ENCODE measurements around the gene EDC3.

The EDC3 gene

DNA sequence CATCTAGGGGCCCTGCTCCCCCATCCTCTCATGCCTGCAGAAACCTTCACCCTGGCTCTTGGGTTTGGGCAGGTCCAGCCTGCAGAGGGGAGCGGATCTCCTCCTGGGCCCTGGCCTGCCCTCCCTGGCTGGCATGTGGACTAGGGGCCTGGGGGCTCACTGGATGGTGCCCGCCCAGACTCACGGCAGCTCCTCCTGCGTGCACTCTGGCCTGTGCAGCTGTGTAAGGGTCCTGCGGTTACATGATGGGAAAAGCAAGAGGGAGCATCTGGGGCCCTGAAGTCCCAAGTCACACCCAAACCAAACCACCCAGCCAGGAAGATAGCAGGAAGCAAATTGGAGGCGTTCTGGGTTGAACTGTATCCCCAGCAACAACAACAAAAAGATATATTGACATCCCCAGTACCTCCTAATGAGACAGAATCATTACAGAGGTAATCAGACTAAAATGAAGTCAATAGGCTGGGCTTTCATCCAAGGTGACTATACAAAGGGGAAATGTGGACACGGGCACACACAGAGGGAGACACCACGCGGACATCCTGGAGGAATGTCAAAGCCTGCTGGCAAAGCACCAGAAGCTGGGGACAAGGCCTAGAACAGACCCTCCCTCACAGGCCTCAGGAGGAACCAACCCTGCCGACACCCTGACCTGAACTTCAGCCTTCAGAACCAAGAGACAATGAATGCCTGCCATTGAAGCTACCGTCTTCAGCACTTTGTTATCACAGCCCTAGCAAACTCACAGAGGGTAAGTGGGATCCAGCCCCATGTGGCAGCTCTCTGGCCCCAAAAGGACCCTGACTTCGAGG is 90.6 kb downstream of the EDC3 start:
- Histone ChIP-seq H3K79me2 (ENCODE audit: insufficient read depth, low read depth) (no peaks in the 10 kb centered on the region), H3K4me1 (ENCODE audit: low read depth, poor library complexity, severe bottlenecking) (no peaks in the 10 kb centered on the region), H3K36me3 (ENCODE audit: insufficient read depth) (no peaks in the 10 kb centered on the region), H3K9ac (no peak overlapping the region), H4K20me1 (ENCODE audit: insufficient read depth) (no peaks in the 10 kb centered on the region), H3K27ac (no peak overlapping the region), H3K4me3 (IDR thresholded peaks at IDR 0.05; ENCODE audit: insufficient read depth, low read depth, low read length) (no peak overlapping the region), H3K27me3 (ENCODE audit: insufficient read depth, low read depth) (no peaks in the 10 kb centered on the region), H2AFZ (ENCODE audit: low read depth) (no peak overlapping the region), H3K4me2 (no peak overlapping the region)
- TF ChIP-seq, protein P1, sequence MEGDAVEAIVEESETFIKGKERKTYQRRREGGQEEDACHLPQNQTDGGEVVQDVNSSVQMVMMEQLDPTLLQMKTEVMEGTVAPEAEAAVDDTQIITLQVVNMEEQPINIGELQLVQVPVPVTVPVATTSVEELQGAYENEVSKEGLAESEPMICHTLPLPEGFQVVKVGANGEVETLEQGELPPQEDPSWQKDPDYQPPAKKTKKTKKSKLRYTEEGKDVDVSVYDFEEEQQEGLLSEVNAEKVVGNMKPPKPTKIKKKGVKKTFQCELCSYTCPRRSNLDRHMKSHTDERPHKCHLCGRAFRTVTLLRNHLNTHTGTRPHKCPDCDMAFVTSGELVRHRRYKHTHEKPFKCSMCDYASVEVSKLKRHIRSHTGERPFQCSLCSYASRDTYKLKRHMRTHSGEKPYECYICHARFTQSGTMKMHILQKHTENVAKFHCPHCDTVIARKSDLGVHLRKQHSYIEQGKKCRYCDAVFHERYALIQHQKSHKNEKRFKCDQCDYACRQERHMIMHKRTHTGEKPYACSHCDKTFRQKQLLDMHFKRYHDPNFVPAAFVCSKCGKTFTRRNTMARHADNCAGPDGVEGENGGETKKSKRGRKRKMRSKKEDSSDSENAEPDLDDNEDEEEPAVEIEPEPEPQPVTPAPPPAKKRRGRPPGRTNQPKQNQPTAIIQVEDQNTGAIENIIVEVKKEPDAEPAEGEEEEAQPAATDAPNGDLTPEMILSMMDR (conservative IDR thresholded peaks at IDR 0.05; ENCODE audit: low read depth, low read length): no peak

DNA sequence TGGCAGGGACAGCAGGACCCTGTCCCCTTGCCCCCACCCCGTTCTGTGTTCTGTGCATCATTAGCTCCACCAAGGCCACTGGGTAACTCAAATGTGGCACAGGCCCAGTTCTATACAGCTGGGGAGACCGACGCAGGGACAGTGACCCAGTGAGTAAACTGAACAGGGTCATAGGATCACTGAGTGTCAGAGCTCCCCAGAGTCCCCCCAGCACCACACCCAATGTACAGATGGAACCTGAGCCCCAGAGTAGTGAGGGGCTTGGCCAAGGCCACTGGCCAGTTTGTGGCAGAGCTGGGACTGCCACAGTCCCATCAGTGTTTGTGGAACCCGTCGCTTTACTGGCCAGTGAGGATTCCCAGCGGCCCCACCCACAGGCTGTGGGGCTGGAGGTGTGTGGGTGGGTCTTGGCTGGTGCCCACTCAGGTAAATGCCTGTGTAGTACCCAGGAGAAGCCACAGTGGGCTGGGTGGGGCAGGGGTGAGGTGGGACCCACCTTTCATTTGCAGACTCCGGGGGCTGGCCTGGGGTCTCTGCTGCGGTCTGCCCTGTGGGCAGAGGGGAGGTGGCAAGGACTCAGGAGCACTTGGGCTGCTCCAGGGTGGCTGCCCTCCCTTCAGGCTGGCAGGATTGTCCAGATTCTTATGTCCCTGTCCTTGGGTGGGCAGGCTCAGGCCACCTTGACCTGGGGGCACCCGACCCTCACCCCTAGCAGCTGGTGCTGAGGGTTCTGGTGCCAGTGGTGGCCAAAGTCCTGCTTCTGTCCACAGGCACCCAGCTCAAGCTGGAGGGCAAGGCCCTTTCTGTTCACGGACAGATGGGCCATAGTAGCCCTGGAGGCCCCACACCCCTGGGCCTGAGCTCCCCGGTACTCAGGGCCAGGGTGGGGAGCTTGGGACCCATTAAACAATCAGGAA is 91.8 kb downstream of the EDC3 start:
- Histone ChIP-seq H4K20me1 (ENCODE audit: insufficient read depth) (no peaks in the 10 kb centered on the region), H3K4me3 (IDR thresholded peaks at IDR 0.05; ENCODE audit: insufficient read depth, low read depth, low read length) (no peak overlapping the region), H3K9ac (no peak overlapping the region), H2AFZ (ENCODE audit: low read depth) (no peak overlapping the region), H3K4me2 (no peak overlapping the region), H3K27ac (no peak overlapping the region), H3K4me1 (ENCODE audit: low read depth, poor library complexity, severe bottlenecking) (no peaks in the 10 kb centered on the region), H3K79me2 (ENCODE audit: insufficient read depth, low read depth) (no peaks in the 10 kb centered on the region), H3K36me3 (ENCODE audit: insufficient read depth) (no peaks in the 10 kb centered on the region), H3K27me3 (ENCODE audit: insufficient read depth, low read depth) (no peaks in the 10 kb centered on the region)
- TF ChIP-seq, protein P1 (conservative IDR thresholded peaks at IDR 0.05; ENCODE audit: low read depth, low read length): no peak

DNA sequence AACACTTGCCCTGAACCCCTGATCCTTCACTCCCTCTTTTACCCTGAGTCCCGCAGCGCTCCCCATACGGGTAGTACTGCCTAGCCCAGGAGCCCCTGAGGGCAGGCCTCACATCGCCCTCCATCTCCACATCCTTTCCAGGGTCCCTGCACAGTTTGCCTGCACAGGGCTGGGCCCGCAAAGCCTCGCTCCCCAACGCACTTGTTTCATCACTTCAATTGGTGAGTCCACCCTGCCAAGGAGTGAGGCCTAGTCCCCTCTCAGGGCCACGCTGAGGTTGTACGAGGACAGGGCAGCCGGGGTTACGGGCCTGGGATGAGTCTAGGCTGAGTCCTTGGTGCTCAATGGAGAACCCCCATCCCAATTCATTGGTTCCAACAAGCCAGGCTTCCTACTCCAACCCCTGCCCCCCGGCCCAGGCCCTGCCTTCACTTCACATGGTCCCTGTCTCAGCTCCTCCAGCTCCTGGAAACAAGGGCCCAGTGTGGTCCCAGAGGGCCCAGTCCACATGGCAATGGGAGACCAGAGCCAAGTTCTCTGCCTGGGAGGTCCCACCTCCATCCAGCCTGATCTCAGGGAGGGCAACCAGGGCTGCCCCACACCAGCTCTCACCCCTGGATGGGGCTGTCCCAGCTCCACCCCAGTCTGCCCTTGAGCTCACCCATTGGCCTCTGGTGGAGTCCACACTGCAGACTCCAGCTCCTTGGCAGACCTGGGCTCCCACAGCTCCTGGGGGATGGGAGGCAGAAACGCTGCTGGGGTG is 92.6 kb downstream of the EDC3 start:
- no peak overlapping the region for H3K4me3 ChIP-seq (IDR thresholded peaks at IDR 0.05; ENCODE audit: insufficient read depth, low read depth, low read length)
- H3K27me3 ChIP-seq (ENCODE audit: insufficient read depth, low read depth): no peaks in the 10 kb centered on the region
- H3K36me3 ChIP-seq (ENCODE audit: insufficient read depth): no peaks in the 10 kb centered on the region
- H3K4me2 ChIP-seq: no peak overlapping the region
- H2AFZ ChIP-seq (ENCODE audit: low read depth): no peak overlapping the region
- no peaks in the 10 kb centered on the region for H3K79me2 ChIP-seq (ENCODE audit: insufficient read depth, low read depth)
- H3K9ac ChIP-seq: no peak overlapping the region
- TF ChIP-seq, protein P1 (conservative IDR thresholded peaks at IDR 0.05; ENCODE audit: low read depth, low read length): no peak
- H4K20me1 ChIP-seq (ENCODE audit: insufficient read depth): no peaks in the 10 kb centered on the region
- no peaks in the 10 kb centered on the region for H3K4me1 ChIP-seq (ENCODE audit: low read depth, poor library complexity, severe bottlenecking)
- H3K27ac ChIP-seq: no peak overlapping the region

DNA sequence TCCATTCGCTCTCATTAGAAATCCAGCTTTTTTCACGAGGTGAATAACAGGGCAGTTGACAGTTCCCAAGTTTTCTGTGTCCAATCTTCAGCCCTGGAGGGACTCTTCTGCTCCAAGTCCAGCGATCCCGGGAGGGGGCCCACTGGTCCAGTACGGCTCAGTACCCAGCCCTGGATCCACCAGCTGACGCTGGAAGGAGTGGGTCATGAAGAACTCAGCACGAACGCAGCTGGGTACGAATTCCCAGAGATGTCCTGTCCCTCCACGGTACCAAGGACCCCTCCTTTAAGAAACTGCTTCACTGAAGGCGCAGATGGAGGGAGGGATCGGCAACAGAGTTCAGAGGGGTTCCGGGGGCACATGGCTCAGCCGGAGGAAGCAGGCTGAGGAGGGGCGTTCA is 96.7 kb downstream of the EDC3 start:
- Histone ChIP-seq H4K20me1 (ENCODE audit: insufficient read depth) (no peaks in the 10 kb centered on the region), H3K79me2 (ENCODE audit: insufficient read depth, low read depth) (no peaks in the 10 kb centered on the region), H3K27ac (no peak overlapping the region), H3K27me3 (ENCODE audit: insufficient read depth, low read depth) (no peaks in the 10 kb centered on the region), H2AFZ (ENCODE audit: low read depth) (no peak overlapping the region), H3K9ac (no peak overlapping the region), H3K4me3 (IDR thresholded peaks at IDR 0.05; ENCODE audit: insufficient read depth, low read depth, low read length) (no peak overlapping the region), H3K36me3 (ENCODE audit: insufficient read depth) (no peaks in the 10 kb centered on the region), H3K4me2 (peak overlapping the region; percentile 33; the same call in 1 of the 2 replicates), H3K4me1 (ENCODE audit: low read depth, poor library complexity, severe bottlenecking) (no peaks in the 10 kb centered on the region)
- TF ChIP-seq, protein P1 (conservative IDR thresholded peaks at IDR 0.05; ENCODE audit: low read depth, low read length): no peak

Data from KMS-11 (cell line).